Measurements from ENCODE around the gene SEMA6A.

Gene SEMA6A

DNA sequence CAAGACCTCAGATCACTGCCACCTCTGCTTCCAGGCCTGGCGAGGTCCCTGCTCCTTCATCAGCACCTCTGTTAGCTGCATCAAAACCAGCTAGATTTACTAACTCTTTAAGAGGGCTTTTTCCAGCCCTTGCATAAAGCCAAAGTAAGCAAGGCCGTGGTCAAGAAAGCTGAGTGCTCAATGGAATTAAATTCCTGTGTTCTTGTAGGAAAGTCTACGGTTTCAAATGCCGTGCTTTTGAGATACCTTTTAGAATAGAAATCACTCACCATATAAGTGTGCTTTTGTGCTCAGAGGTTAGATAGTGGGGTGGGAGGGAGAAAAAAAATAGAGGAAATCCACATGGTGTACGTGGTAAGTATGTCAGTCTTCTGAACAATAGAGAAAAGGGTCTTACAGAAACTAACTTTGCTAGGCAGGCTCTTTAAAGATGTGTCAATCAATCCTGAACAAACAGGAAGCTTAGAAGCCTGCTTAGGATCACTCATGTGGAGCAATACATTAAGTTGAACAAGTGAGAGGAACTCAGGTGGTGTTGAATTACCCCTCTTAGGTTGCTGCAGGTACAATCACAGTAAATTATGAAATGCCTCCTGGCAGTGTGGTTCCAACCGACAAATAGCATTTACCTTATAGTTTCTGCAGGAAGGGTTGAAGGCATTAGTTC lies 79.7 kb downstream of the SEMA6A start:
- H3K9me2 ChIP-seq (ENCODE audit: low read depth, low read length) = no peaks in the 10 kb centered on the region
- no peaks in the 10 kb centered on the region for H3K36me3 ChIP-seq (ENCODE audit: insufficient read depth, low read length)
- H3K4me3 ChIP-seq (ENCODE audit: low read depth, low read length, poor library complexity, severe bottlenecking) = no peak overlapping the region
- H3K27ac ChIP-seq (ENCODE audit: low read depth, low read length, poor library complexity, severe bottlenecking) = no peak overlapping the region
- no peak overlapping the region for H3K9ac ChIP-seq (ENCODE audit: low read length)
- H3K27me3 ChIP-seq (ENCODE audit: insufficient read depth, low read length) = no peaks in the 10 kb centered on the region
- H2AFZ ChIP-seq (ENCODE audit: low read length) = no peak overlapping the region
- H3K79me2 ChIP-seq (ENCODE audit: insufficient read depth, low read length) = no peaks in the 10 kb centered on the region
- no peaks in the 10 kb centered on the region for H4K20me1 ChIP-seq (ENCODE audit: insufficient read depth, low read length)
- no peak overlapping the region for H3K4me2 ChIP-seq (ENCODE audit: low read length)
- peaks cover 26% of the 10 kb centered on the region for H3K4me1 ChIP-seq (ENCODE audit: insufficient read depth, low read length, severe bottlenecking)
- H3K9me3 ChIP-seq (ENCODE audit: low read length) = no peaks in the 10 kb centered on the region
- no peaks in the 10 kb centered on the region for H3F3A ChIP-seq (ENCODE audit: insufficient read depth, low read length)
- TF ChIP-seq CTCF (IDR thresholded peaks at IDR 0.05; ENCODE audit: low read length) = no peak
- no peak for TF ChIP-seq EZH2 (IDR thresholded peaks at IDR 0.05; ENCODE audit: borderline replicate concordance, low read length)

DNA sequence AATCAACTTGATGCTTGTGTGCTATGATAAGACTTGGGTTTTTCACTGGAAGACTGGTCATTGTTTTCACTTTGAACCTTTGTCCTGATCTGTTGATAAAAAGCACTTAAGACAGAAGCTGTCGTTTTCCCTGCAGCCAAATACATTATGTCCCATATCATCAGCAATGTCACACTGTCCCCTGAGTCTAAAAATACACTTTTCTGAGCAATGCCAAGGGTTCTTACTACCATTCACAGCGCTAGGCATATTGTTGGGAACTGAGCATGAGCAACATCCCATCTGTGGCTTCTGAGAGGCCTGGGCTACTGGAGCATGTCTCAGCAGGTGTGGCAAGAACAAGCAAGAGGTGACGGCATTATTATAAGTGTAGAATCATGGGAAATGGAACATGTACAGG lies 81.8 kb downstream of the SEMA6A start:
- Histone ChIP-seq H3K9ac (ENCODE audit: low read length) (no peak overlapping the region), H3K4me2 (ENCODE audit: low read length) (no peak overlapping the region), H3F3A (ENCODE audit: insufficient read depth, low read length) (no peaks in the 10 kb centered on the region), H2AFZ (ENCODE audit: low read length) (no peak overlapping the region), H3K27me3 (ENCODE audit: insufficient read depth, low read length) (no peaks in the 10 kb centered on the region), H3K4me1 (ENCODE audit: insufficient read depth, low read length, severe bottlenecking) (peaks cover 26% of the 10 kb centered on the region), H3K36me3 (ENCODE audit: insufficient read depth, low read length) (no peaks in the 10 kb centered on the region), H3K9me2 (ENCODE audit: low read depth, low read length) (no peaks in the 10 kb centered on the region), H4K20me1 (ENCODE audit: insufficient read depth, low read length) (no peaks in the 10 kb centered on the region), H3K4me3 (ENCODE audit: low read depth, low read length, poor library complexity, severe bottlenecking) (no peak overlapping the region), H3K79me2 (ENCODE audit: insufficient read depth, low read length) (no peaks in the 10 kb centered on the region), H3K9me3 (ENCODE audit: low read length) (no peaks in the 10 kb centered on the region), H3K27ac (ENCODE audit: low read depth, low read length, poor library complexity, severe bottlenecking) (no peak overlapping the region)
- TF ChIP-seq CTCF (IDR thresholded peaks at IDR 0.05; ENCODE audit: low read length) (no peak), EZH2 (IDR thresholded peaks at IDR 0.05; ENCODE audit: borderline replicate concordance, low read length) (no peak)

DNA sequence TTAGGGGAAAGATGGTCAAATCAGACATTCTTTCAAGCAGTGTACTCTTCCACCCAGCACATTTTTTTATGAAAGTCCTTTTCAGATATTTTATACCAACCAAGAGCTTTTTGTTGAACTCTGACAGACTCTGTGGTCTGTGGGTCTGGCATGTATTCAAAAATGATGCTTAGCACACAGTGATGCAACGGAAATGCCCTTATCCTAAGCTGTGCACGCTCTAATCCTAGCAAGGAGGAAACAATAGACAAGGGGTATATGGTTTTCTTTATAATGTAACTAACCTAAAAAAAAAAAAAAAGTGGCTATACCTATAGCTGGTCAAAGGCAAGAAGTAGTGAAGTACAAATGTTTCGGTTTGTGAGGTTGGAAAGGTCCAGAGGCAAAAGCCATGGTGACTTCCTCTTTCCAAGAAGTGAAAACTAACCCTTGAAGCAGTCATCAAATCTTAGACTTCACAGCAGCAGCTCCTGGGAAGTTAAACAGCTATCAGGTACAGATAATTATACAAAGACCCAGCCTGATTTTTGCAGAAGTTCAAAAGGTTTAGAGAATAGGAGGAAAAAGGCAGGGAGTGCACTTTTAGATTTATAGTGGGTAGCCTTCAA lies 82.5 kb downstream of the SEMA6A start:
- H3K9ac ChIP-seq (ENCODE audit: low read length) = no peak overlapping the region
- no peak overlapping the region for H3K27ac ChIP-seq (ENCODE audit: low read depth, low read length, poor library complexity, severe bottlenecking)
- no peaks in the 10 kb centered on the region for H3K79me2 ChIP-seq (ENCODE audit: insufficient read depth, low read length)
- H3K4me1 ChIP-seq (ENCODE audit: insufficient read depth, low read length, severe bottlenecking) = peaks cover 26% of the 10 kb centered on the region
- TF ChIP-seq EZH2 (IDR thresholded peaks at IDR 0.05; ENCODE audit: borderline replicate concordance, low read length) (no peak), CTCF (IDR thresholded peaks at IDR 0.05; ENCODE audit: low read length) (no peak)
- H3K9me3 ChIP-seq (ENCODE audit: low read length) = no peaks in the 10 kb centered on the region
- no peak overlapping the region for H3K4me3 ChIP-seq (ENCODE audit: low read depth, low read length, poor library complexity, severe bottlenecking)
- H3K27me3 ChIP-seq (ENCODE audit: insufficient read depth, low read length) = no peaks in the 10 kb centered on the region
- no peaks in the 10 kb centered on the region for H3F3A ChIP-seq (ENCODE audit: insufficient read depth, low read length)
- no peaks in the 10 kb centered on the region for H3K36me3 ChIP-seq (ENCODE audit: insufficient read depth, low read length)
- no peak overlapping the region for H3K4me2 ChIP-seq (ENCODE audit: low read length)
- no peaks in the 10 kb centered on the region for H4K20me1 ChIP-seq (ENCODE audit: insufficient read depth, low read length)
- no peaks in the 10 kb centered on the region for H3K9me2 ChIP-seq (ENCODE audit: low read depth, low read length)
- no peak overlapping the region for H2AFZ ChIP-seq (ENCODE audit: low read length)
